ENCODE data around the gene TULP4.

Gene TULP4

DNA sequence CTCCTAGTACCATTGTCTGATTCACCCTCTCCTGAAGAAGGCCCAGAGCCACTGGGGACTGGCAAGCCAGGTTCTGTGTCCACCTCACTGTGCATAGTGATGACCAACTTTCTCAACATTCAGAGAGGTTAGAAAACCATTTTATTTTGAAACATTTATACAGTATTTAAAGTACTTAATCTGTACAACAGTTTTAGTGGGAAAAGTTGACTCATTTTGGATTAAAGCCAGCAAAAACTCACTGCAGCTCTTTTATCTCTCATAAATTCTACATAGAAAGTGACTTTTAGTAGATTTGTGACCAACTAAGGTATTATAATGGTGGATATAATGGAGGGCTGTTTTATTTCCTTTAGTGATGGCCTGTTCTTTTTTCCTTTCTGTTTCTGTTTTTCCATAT lies 9.7 kb downstream of the TULP4 start:
- Histone ChIP-seq H3K9ac (ENCODE audit: low read length) (no peak overlapping the region), H3K4me3 (ENCODE audit: low read length) (no peak overlapping the region), H3K27ac (ENCODE audit: low read depth, low read length) (no peak overlapping the region), H3K4me1 (ENCODE audit: control insufficient read depth, insufficient read depth, low read length) (no peaks in the 10 kb centered on the region), H3K36me3 (ENCODE audit: control insufficient read depth, insufficient read depth, low read length) (no peaks in the 10 kb centered on the region), H3K27me3 (ENCODE audit: control insufficient read depth, insufficient read depth, low read length) (no peaks in the 10 kb centered on the region)

DNA sequence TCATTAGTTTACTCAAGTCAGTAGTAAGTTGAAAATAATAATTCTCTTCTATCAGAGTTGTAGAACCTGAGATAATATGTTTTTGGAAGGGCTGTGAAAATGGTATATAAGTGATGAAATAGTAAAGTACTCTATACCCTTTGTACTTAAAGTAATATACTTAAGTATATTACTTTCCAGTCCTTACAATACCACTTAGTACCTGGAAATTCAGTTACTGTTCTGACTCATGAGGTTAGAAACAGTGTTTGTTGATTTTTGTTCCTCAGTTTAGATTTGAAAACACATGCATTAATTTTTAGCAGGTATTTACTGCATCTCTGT lies 10.1 kb downstream of the TULP4 start:
- no peaks in the 10 kb centered on the region for H3K4me1 ChIP-seq (ENCODE audit: control insufficient read depth, insufficient read depth, low read length)
- H3K4me3 ChIP-seq (ENCODE audit: low read length), result no peak overlapping the region
- H3K27me3 ChIP-seq (ENCODE audit: control insufficient read depth, insufficient read depth, low read length), result no peaks in the 10 kb centered on the region
- H3K9ac ChIP-seq (ENCODE audit: low read length), result no peak overlapping the region
- no peaks in the 10 kb centered on the region for H3K36me3 ChIP-seq (ENCODE audit: control insufficient read depth, insufficient read depth, low read length)
- H3K27ac ChIP-seq (ENCODE audit: low read depth, low read length), result no peak overlapping the region

DNA sequence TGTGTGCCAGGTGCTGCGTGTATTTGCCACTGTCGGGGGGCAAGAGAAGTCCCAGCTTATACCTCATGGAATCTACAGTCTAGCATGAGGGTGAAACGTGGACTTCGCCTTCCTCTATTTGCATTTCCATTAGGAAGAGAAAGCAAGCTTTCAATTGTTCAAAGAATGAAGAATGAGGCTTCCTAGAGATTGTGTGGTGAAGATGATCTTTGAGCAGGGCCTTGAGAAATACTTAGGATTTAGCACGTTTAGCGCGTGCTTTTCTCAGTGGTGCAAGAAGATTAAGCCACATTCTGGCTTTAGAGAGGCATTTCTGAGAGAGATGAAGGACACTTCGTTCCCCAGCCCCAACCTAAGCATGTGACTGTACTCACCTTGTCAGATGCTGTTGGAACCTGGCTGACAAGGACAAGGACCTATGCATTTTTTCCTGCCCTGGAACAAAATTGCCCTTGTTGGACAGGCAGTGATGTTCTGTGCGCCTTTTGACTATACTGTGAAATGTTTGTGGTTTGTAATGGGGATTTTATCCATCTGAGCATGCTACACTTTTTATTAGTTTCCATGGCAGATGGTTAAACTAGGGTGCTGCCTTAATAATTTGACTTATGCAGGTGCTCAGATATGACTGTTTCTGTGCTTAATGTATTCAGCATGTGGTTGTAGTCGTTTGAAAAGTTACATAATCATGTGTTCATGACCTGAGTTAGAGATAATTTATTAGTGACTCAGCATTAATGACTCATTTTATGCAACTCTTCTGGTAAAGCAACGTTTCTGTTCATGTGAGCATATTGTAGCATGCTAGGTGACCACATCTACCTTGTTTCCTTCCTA lies 10.7 kb downstream of the TULP4 start:
- no peak overlapping the region for H3K27ac ChIP-seq (ENCODE audit: low read depth, low read length)

DNA sequence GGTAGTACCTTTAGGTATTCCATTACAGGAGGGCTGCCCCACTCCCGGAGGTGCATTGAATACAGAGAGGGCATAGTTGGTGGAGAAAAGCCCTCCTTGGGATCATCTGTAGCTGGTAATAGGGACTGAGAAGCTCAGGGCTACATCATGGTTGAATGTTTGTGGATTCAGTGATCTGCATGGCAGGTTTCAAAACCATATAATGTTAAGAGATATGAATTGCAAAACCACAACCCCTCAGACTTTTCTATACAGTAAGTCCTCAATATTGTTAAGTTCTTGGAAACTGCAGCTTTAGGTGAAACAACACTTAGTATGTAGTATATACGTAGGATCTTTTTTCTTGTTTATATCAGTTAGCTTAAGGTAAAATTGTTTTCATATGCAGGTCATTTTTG lies 11.3 kb downstream of the TULP4 start:
- Histone ChIP-seq H3K27ac (ENCODE audit: low read depth, low read length) (no peak overlapping the region), H3K9ac (ENCODE audit: low read length) (no peak overlapping the region), H3K36me3 (ENCODE audit: control insufficient read depth, insufficient read depth, low read length) (no peaks in the 10 kb centered on the region), H3K4me1 (ENCODE audit: control insufficient read depth, insufficient read depth, low read length) (no peaks in the 10 kb centered on the region), H3K4me3 (ENCODE audit: low read length) (no peak overlapping the region), H3K27me3 (ENCODE audit: control insufficient read depth, insufficient read depth, low read length) (no peaks in the 10 kb centered on the region)

More for the DNA sequence above, 10.7 kb downstream of the TULP4 start:
- Histone ChIP-seq H3K27me3 (ENCODE audit: control insufficient read depth, insufficient read depth, low read length) (no peaks in the 10 kb centered on the region), H3K4me1 (ENCODE audit: control insufficient read depth, insufficient read depth, low read length) (no peaks in the 10 kb centered on the region), H3K9ac (ENCODE audit: low read length) (no peak overlapping the region), H3K36me3 (ENCODE audit: control insufficient read depth, insufficient read depth, low read length) (no peaks in the 10 kb centered on the region), H3K4me3 (ENCODE audit: low read length) (no peak overlapping the region)

DNA sequence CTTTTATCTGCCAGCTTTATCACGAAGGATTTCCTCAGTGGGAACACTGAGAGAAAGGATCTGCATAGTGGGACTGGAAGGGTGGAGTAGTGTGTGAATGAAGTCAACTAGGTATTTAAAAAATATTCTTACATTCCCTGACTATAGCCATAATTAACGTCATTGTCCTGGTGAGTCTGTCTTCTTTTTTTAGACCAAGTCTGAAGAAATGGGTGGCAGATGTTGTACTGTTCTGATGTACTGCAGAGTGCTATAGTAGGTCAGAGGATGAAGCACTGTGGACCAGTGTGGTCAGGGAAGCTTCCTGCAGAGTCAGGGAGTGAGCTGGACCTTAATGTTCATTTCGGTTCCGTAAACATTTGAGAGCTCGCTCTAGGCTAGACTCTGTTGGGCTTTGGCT lies 11.9 kb downstream of the TULP4 start:
- H3K27me3 ChIP-seq (ENCODE audit: control insufficient read depth, insufficient read depth, low read length), result no peaks in the 10 kb centered on the region
- no peaks in the 10 kb centered on the region for H3K36me3 ChIP-seq (ENCODE audit: control insufficient read depth, insufficient read depth, low read length)
- H3K9ac ChIP-seq (ENCODE audit: low read length), result no peak overlapping the region
- no peak overlapping the region for H3K27ac ChIP-seq (ENCODE audit: low read depth, low read length)
- H3K4me1 ChIP-seq (ENCODE audit: control insufficient read depth, insufficient read depth, low read length), result no peaks in the 10 kb centered on the region
- no peak overlapping the region for H3K4me3 ChIP-seq (ENCODE audit: low read length)

DNA sequence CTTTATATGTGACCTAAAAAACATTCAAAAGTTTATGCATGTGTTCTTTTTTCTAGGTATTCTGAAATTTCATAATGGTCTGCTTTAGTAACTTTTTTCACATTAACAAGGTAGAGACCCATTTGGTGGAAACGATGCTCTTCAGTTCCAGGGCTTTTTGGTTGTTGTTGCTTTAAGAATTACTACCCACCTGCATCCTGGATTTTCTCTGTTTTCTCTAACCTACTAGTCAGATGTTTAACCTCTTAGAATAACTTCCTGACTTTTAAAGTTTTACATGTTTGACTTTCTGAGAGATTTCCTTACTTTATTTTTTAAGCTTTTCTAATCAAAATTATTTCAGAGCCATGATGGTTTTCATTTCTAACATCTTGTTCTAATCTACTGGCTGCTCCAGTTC lies 14.9 kb downstream of the TULP4 start:
- H3K4me1 ChIP-seq (ENCODE audit: control insufficient read depth, insufficient read depth, low read length), result no peaks in the 10 kb centered on the region
- no peak overlapping the region for H3K27ac ChIP-seq (ENCODE audit: low read depth, low read length)
- H3K9ac ChIP-seq (ENCODE audit: low read length), result no peak overlapping the region
- no peak overlapping the region for H3K4me3 ChIP-seq (ENCODE audit: low read length)
- no peaks in the 10 kb centered on the region for H3K27me3 ChIP-seq (ENCODE audit: control insufficient read depth, insufficient read depth, low read length)
- H3K36me3 ChIP-seq (ENCODE audit: control insufficient read depth, insufficient read depth, low read length), result no peaks in the 10 kb centered on the region

DNA sequence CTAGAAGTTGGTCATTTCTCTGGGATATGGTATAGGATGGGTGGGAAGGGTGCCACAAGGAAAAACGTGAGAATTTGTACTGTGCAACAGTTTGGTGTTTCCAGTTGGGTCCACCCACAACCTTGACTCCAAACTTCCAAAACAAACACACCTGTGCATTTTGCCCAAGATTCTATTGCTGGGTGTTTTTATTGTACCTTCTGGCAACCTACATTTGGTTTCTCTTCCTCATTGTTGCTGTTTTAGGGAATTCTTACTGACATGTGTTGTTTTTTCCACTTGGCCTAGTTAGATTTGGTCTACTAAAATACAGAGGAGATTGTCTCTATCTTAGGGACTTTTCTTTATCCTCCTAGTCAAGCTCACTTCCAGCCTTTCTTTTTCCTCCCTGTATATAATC lies 16.7 kb downstream of the TULP4 start:
- H3K9ac ChIP-seq (ENCODE audit: low read length), result no peak overlapping the region
- H3K27ac ChIP-seq (ENCODE audit: low read depth, low read length), result no peak overlapping the region
- H3K4me1 ChIP-seq (ENCODE audit: control insufficient read depth, insufficient read depth, low read length), result no peaks in the 10 kb centered on the region

DNA sequence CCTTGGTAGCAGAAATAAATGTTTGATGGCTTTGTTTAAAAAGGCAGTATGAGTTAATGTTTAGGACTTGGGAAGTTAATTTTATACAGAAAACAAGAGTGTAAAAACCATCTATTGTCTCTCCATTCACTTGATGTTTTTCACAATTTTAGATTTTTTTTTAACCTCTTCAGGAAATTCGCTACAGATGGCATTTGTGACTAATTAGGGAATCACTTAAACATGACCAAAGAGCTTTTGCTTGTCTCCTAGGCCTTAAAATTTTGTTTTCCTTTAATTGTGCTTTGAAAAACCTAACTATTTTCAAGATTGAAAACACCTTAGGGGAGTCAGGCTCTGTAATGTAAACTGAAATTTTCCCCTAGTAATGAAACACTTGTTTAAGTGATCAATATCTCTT lies 17.3 kb downstream of the TULP4 start:
- Histone ChIP-seq H3K27me3 (ENCODE audit: control insufficient read depth, insufficient read depth, low read length) (no peaks in the 10 kb centered on the region), H3K9ac (ENCODE audit: low read length) (no peak overlapping the region), H3K27ac (ENCODE audit: low read depth, low read length) (no peak overlapping the region), H3K4me1 (ENCODE audit: control insufficient read depth, insufficient read depth, low read length) (no peaks in the 10 kb centered on the region), H3K4me3 (ENCODE audit: low read length) (no peak overlapping the region), H3K36me3 (ENCODE audit: control insufficient read depth, insufficient read depth, low read length) (no peaks in the 10 kb centered on the region)

More for the DNA sequence above, 16.7 kb downstream of the TULP4 start:
- Histone ChIP-seq H3K27me3 (ENCODE audit: control insufficient read depth, insufficient read depth, low read length) (no peaks in the 10 kb centered on the region), H3K4me3 (ENCODE audit: low read length) (no peak overlapping the region), H3K36me3 (ENCODE audit: control insufficient read depth, insufficient read depth, low read length) (no peaks in the 10 kb centered on the region)

DNA sequence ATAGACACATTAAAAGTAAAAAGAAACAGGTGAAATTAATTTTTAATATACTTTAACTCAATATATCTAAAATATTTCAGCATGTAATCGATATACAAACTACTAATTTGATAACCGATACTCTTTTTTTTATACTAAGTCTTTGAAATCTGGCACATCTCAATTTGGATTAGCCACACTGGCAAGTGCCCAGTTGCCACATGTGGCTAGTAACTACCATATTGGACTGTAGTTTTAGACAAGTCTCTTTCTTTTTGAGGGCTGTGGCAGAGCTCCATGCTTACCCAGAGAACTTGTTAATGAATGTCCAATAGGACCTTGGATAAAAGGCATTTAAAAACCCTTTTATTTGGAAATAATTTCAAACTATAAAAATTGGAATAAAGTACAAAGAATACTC lies 17.8 kb downstream of the TULP4 start:
- Histone ChIP-seq H3K36me3 (ENCODE audit: control insufficient read depth, insufficient read depth, low read length) (no peaks in the 10 kb centered on the region), H3K4me3 (ENCODE audit: low read length) (no peak overlapping the region), H3K27ac (ENCODE audit: low read depth, low read length) (no peak overlapping the region), H3K9ac (ENCODE audit: low read length) (no peak overlapping the region), H3K4me1 (ENCODE audit: control insufficient read depth, insufficient read depth, low read length) (no peaks in the 10 kb centered on the region), H3K27me3 (ENCODE audit: control insufficient read depth, insufficient read depth, low read length) (no peaks in the 10 kb centered on the region)

DNA sequence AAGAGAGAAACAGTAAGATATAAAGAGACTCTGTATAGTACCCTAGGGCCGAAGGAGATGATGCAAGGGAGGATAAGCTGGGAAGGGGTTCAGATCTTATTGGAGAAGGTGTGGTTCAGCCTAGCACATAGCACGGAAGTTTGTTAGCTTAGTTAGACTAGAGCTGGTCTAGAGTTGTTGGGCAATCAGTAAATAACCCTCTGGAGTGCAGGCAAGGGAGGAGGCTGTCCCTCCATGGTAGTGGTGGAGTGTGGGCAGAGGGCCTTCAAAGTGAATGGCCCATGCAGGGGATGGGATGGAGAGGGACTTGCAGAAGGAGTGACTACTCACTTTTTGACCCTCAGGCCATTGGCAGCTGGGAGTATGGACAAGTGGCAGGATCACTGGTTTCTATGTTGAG lies 20.0 kb downstream of the TULP4 start:
- Histone ChIP-seq H3K27me3 (ENCODE audit: control insufficient read depth, insufficient read depth, low read length) (no peaks in the 10 kb centered on the region), H3K27ac (ENCODE audit: low read depth, low read length) (no peak overlapping the region), H3K4me1 (ENCODE audit: control insufficient read depth, insufficient read depth, low read length) (peaks cover 2% of the 10 kb centered on the region), H3K4me3 (ENCODE audit: low read length) (no peak overlapping the region), H3K9ac (ENCODE audit: low read length) (no peak overlapping the region), H3K36me3 (ENCODE audit: control insufficient read depth, insufficient read depth, low read length) (no peaks in the 10 kb centered on the region)

DNA sequence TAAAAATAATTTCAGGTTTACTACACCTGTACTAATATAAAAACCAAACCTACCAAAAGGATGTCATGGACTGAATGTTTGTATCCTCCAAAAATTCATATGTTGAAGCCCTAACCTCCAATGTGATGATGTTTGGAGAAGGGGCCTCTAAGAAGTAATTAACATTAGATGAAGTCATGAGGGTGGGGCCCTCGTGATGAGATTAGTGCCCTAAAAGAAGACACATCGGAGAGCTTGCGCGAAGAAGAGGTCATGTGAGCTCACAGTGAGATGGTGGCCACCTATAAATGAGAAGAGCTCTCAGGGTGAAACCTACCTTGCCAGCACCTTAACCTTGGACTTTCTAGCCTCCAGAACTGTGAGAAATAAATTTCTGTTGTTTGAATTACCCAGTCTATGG lies 20.8 kb downstream of the TULP4 start:
- H3K36me3 ChIP-seq (ENCODE audit: control insufficient read depth, insufficient read depth, low read length), result no peaks in the 10 kb centered on the region
- H3K27ac ChIP-seq (ENCODE audit: low read depth, low read length), result no peak overlapping the region
- H3K9ac ChIP-seq (ENCODE audit: low read length), result no peak overlapping the region
- peaks cover 2% of the 10 kb centered on the region for H3K4me1 ChIP-seq (ENCODE audit: control insufficient read depth, insufficient read depth, low read length)
- no peak overlapping the region for H3K4me3 ChIP-seq (ENCODE audit: low read length)
- H3K27me3 ChIP-seq (ENCODE audit: control insufficient read depth, insufficient read depth, low read length), result no peaks in the 10 kb centered on the region

DNA sequence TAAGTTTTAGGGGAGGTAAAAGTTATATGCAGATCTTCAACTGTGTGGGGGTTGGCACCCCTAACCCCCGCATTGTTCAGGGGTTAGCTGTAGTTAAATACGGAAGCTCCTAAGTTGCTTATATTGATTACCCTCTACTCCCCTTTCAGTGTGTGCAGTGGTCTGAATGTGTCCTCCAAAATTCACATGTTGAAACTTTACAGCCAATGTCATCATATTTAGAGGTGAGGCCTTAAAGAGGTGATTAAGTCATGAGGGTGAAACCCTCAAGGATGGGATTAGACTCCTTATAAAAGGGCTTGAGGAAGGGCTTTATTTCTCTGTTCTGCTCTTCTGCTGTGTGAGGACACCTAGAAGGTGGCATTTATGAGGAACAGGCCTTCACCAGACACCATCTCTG lies 22.3 kb downstream of the TULP4 start:
- H3K27ac ChIP-seq (ENCODE audit: low read depth, low read length), result no peak overlapping the region
- peaks cover 2% of the 10 kb centered on the region for H3K4me1 ChIP-seq (ENCODE audit: control insufficient read depth, insufficient read depth, low read length)
- H3K4me3 ChIP-seq (ENCODE audit: low read length), result no peak overlapping the region
- H3K27me3 ChIP-seq (ENCODE audit: control insufficient read depth, insufficient read depth, low read length), result no peaks in the 10 kb centered on the region
- H3K36me3 ChIP-seq (ENCODE audit: control insufficient read depth, insufficient read depth, low read length), result no peaks in the 10 kb centered on the region
- no peak overlapping the region for H3K9ac ChIP-seq (ENCODE audit: low read length)

DNA sequence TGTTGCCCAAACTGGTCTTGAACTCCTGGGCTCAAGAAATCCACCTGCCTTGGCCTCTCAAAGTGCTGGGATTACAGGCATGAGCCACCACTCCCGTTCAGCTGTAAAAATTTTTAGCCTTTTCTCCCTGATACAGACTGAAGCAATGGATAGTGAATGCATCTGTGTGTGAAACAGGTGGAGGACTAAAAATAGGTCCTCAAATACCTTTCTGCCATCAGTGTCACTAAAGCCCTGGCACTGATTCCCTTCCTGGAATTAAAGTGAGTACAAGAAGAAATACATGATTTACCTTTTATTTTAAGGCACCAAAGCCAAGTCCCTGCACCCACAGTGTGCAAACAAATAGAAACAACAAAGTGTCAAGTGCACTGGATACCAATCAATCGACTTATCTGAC lies 25.1 kb downstream of the TULP4 start:
- H3K4me3 ChIP-seq (ENCODE audit: low read length), result no peak overlapping the region
- H3K4me1 ChIP-seq (ENCODE audit: control insufficient read depth, insufficient read depth, low read length), result peaks cover 2% of the 10 kb centered on the region
- H3K27ac ChIP-seq (ENCODE audit: low read depth, low read length), result no peak overlapping the region
- no peaks in the 10 kb centered on the region for H3K27me3 ChIP-seq (ENCODE audit: control insufficient read depth, insufficient read depth, low read length)
- no peaks in the 10 kb centered on the region for H3K36me3 ChIP-seq (ENCODE audit: control insufficient read depth, insufficient read depth, low read length)
- H3K9ac ChIP-seq (ENCODE audit: low read length), result no peak overlapping the region

Data from rectal smooth muscle tissue (tissue), 1 donor.